NOMO-1 treated with dmso at 0.1 percent for 144 hours (cell line): ENCODE data around the gene PLEKHN1.

Source experiments
- DNase-seq: peaks from one replicate; lab custom pipeline; 2025; ENCODE audit not compliant: unreplicated experiment; lab: John Stamatoyannopoulos, UW

PLEKHN1 gene

GRCh38 chr1:1023700-1024099, 57.4 kb downstream of the PLEKHN1 start:
- DNase-seq, result no peak

- no peak for DNase-seq
Observed at GRCh38 chr1:1024149-1024770, 58.0 kb downstream of the PLEKHN1 start.

- DNase-seq, result no peak
Observed at GRCh38 chr1:1024771-1025699, 58.8 kb downstream of the PLEKHN1 start.
